Fibroblast of gingiva (primary cell): ENCODE results near the gene MAL.
A peak's percentile ranks its signal among the peaks of the same experiment; 100 is the strongest.

Experiments
- DNase-seq: peaks from one replicate; pipeline ENCODE4 v3.0.0-alpha.2; 2011; ENCODE audit warnings: low read depth

MAL gene

DNA sequence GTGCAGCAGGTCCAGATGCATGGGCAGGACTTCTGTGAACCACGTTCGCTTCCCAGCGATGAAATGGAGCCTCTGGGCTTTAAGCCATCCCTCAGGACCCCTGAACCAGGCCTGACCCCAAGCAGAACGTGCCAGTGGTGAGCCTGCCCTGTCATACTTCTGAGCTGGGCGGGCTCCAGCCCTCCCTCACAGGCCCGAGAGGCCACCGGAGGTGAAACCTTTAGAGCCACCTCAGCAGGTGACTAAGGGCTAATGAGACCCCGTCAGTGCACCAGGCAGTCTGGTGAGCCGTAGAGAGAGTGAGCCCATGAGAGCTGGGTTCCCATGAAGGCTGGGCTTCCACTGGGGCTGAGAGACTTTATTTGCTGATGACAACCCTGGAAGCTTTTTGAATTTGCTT is 8.9 kb upstream of the MAL start:
- no peak for DNase-seq

DNA sequence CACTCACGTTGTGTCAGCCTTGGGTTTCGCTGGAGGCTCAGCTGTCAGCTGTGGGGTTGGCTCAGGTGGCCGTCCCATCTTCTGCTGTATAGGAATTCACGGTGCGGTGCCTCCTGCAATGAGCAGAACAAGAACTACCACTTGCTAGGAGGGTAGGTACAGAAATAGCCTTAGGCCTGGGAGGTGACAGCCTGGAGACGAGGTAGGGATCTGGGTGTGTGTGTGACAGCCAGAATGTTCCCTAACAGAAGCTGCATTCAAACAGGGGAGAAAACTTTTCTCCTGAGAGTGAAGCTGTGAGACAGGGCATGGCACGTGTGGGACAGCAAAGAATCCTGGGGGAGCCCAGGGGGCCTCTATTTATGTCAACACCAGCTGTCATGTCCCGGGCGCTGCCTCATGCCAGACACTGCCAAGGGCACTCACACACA is 8.4 kb upstream of the MAL start:
- DNase-seq: no peak

DNA sequence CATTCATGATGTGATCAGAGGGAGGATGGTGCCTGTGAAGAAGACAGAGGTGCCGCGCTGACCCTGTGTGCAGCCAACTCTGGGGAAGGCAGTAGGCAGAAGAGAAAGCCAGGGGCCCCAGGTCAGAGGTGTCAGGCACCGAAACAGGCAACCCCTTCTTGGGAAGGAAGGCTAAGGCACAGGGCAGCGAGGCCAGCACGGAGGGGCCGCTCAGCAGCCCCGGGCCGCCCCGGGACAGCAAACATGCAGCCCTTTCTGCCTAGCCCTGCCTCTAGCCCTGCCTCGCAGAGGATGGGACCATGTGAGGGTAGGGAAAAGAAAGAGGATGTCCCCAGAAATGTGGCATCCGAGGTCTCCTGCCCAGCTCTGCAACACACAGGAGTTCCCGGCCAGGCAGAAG is 7.7 kb upstream of the MAL start:
- DNase-seq: no peak

GRCh38 chr2:95018301-95018700 is 7.2 kb upstream of the MAL start:
- no peak for DNase-seq

DNA sequence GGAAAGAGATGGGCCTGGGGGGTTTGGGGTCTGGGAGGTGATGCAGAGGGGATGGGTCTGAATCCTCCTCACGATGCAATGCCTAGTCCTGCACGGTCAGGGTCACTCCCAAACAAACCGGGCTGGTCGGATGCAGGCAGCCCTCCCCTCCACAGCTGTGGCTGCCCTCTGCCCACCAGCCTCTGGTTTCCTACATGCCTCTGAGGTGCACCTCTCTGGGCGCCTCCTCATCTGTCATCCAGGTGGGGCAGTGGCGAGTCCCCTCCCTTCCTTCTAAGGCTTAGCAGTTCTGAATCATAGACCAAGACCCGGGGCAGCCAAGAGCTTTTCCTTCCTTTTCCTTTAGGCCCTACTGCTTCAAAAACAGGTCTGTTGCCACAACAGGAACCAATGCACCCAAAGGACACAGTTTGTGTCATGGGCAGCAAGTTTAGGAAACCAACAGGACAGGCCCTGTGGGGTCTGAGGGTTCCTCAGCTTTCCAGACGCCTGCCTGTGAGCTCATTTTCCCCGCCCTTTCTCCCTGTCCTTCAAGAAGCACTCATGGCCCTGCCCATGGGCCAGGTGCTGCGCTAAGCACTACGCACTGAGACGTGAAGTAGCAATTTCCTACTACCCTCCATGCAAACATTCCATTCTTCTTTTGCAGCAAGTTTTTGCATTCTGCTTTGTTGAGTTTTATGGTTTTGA is 6.5 kb upstream of the MAL start:
- DNase-seq: no peak

DNA sequence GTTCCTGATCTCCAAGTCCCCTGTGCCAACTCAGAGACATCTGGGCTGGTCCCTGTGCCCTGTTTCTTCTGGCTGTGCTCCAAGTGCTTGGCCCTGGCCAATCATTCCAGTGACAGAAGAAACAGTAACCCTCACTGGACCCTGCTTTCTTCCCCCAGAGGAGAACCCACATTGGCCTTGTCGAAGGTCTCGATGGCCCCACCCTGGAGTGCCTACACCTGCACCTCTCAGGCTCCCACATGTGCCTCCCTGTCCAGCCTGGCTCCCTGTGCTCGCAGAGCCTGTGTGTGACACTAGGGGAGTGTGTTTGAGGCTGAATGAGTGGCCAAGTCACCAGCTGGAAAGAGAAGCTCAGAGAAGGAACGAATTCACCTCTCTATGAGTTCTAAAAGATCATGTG is 5.9 kb upstream of the MAL start:
- no peak for DNase-seq

- no peak for DNase-seq
These were observed 5.1 kb upstream of the MAL start for GRCh38 chr2:95020275-95021022.

DNA sequence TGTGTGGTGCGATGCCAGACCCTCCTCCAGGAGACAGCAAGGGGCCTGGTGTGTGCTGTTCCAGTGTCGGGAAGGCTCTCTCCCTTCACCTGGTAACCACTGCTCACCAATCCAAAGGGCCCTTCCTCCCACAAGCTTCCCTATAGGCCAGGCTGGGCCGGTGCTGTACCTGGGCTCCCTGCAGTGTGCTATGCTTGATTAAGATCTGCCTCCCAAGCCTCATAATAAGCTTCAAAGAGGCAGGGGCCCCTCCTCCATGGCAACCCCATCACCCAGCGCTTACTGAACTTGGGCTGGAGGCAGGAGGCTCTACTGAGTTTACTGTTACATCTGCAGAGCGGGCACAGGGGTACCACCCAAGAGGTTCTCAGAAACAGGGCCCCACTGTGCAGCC is 4.5 kb upstream of the MAL start:
- no peak for DNase-seq

DNA sequence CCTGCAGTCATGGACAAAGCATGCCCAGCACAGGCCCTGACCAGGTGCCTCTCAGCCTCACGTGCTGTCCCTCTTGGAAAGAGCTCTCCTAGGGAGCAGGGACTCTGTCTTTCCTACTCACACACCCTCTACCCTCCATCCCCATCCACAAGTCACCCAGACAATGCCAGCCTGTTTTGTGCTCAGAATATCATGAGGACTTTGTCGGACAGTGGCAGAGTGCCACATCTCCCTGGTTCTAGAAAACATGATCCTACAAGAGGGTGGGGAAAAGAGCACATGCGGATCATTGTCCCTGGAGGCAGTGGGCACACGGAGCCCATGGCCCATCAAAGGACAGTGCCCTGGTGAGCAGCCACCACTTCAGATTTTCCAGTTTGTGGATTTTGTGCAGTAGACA is 3.7 kb upstream of the MAL start:
- no peak for DNase-seq

DNA sequence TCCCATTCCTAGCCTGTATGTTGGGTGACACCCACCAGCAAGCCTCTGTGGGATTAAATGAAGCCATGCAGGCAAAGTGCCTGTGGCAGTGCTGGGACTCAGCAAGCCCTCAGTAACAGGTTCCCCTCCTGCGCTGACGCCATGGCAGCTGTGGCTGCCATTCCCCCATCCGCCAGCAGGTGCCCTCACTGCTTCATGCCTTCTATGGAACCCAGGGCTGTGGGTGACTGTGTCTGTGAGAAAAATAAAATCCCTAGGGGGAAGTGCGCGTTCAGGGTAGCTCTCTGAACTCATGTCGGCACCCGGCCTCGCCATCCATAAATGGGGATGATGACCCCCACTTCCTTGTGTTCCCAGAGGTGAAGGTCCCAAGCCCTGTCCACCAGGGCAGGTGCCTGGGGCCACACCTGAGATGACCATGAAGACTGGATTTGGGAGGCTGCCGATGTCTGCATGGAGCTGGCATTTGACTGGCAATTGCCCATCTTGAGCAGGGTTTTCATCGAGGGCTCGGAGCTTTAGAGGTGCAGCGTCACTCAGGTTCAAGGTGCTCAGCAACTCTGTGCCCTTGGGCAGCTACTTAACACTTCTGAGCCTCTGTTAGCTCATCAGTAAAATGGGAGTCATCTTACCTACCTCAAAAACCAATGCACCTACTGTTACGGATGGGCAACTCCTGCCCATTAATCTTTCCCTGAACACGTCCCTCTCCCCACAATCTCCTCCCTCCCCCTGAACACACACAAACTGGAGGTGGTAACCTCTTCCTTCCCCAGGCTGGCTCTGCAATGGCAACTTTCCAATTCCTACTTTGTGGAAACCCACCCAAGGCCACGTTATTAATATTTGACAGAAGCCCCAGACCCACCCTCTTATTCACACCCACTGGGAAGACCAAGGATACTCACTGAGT is 2.9 kb upstream of the MAL start:
- DNase-seq: peak; percentile 36

- no peak for DNase-seq
These were observed 2.3 kb upstream of the MAL start for GRCh38 chr2:95023222-95023597.

GRCh38 chr2:95024371-95024770 is 1.1 kb upstream of the MAL start:
- no peak for DNase-seq

GRCh38 chr2:95024960-95025405 is 525 bp upstream of the MAL start:
- DNase-seq: no peak

DNA sequence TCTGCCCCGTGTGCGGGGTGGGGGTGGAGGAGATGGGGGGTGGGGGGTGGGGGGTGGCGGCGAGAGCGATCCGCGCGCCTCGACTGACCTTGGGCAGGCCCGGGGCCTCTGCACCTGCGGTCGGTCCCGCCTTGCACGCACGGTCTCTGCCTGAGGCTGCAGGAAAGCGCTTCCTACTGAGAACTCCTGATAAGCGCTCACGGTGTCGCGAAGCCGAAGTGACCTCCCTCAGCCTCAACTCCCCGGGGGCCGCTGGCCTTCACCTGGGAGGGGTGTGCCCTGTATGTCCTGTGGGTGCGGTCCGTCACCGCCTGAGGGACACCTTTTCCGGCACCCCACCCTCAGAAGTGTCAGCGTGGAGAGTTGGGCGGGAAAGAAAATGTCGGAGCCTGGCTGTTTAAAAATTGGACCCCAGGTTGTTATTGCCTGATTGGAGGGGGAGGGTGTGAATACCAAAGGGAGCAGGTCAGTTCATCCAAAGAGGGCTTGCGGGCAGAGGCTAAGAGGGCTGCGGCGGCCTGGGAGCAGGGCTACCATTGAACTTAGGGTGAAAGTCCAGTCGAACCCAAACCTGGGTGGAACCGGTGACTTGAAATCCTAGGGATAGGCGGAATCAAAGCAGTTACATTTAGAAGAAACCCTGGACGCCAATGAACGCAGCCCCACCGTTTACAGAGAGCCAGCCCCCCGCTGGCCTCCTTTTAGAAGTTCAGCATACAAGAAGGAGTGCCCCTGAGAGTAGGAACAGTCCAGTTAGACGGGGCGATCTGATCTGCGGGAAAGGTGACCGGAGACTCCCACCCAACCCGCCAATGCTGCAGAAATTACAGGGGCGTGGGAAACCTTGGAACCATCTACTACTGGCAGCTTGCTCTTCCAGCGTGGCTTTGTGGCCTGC is 1.2 kb downstream of the MAL start:
- DNase-seq: no peak

- DNase-seq: no peak
These were observed 1.8 kb downstream of the MAL start for GRCh38 chr2:95027369-95027720.

DNA sequence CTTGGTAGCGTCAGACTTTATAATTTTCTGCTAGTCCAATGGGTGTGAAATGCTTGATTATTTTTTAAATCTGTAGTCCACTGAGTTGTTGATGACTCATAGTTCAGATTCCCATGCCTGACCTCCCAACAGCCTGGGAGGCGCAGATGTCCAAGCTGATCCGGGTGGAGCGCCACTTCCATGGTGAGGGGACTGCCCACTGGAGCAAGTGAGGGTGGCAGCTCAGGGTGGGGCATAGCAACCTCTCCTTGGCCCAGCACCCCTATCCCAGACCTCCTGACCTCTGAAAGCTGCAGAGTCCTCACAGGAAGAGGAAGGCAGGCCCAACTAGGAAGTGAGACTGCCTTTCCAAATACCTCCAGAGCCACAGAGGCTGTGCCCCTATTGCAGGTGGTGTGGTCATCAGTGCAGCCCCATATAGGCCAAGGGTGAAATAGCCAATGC is 4.4 kb downstream of the MAL start:
- DNase-seq: no peak

DNA sequence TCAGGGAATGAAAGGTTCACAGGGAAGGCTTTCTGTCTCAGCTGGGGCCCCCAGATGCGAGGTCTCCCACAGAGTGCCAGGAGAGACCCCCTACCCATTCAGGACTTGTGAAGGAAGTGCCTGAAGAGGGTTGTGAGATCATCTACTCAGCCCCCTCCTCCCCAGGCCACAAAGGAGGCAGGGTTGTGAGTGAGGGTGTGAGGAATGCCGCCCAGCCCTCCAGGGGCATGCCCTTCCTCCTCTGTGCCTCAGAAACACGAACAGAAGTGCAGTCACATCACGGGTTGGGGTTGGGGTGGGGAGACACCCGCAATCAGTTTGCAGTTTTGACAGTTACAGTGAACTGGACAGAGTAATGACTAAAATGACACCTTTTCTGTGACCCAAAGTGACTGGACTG is 5.0 kb downstream of the MAL start:
- DNase-seq: no peak

DNA sequence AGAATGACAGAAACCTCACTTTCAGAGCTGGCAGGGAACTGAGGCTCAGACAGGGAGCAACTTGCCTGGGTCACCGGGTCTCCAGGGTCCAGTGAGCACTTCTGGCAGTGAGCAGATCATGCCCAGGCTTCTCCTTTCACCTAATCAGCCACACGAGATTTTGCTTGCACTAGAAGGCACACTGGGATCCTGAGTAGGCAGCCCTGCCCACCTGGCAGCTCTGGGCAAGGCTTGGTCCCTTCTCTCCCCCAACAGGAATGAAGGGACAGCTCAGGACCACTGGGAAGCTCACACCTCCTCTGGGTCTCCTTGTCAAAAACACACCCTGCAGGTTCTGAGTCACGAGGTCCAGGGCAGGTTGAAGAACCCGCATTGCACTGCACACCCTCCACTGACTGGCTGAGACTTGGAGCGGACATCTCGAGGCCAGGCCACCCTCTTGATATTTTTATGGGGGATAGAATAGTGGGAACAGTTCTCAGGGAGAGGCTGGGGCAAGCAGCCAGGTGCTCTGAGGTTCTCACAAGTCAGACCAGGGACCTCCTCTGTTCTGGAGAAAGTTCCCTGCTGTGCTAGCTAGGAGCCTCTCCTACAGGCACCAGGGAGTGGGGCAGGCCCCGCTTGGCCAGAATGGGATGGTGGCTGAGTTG is 5.7 kb downstream of the MAL start:
- no peak for DNase-seq

DNA sequence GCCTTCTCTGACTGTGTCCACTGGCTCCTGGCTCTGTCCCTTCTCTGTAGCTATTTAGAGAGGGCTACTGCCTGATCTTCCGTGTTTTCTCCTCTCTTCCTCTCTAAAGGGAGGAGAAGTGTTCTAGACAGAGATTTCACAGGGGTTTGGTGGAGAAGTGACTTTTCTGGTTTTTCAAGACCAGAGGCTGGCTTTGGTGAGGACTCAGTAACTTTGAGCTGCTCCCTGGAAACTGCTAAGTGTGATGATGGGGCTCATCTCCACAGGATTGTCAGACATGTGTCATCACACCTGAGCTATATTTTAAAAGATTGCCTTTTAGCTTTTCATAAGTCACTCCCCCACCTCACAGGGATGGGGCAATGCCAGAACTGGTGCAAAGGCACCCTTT is 6.2 kb downstream of the MAL start:
- DNase-seq: no peak

DNA sequence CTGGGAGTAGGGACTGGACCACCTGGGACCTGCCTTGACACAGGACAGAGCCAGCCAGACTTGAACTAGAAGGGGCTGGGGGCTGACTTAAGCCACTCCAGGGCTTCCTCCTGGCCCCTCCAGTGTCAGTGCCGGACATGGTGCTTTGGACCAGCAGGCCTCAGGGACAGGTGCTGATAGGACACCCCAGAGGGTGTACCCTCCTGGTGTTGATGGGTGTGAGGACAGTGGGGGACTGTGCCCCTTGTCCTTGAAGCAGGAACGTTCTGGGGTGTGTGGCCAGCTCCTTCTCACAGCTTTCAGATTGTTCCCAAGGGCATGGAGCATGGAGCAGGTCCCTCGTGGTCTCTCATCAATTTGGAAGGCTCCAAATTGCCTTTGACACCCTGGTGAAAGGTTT is 6.8 kb downstream of the MAL start:
- no peak for DNase-seq

GRCh38 chr2:95032868-95033603 is 7.5 kb downstream of the MAL start:
- DNase-seq: no peak
